H9 (cell line): Measurements from ENCODE around the gene PRKCA. TPM values are rescaled to one million over a fixed set of nuclear protein-coding genes. Genes with fewer than 3 reads are reported as not detected.

Source experiments
- DNase-seq: peaks from one replicate; pipeline ENCODE4 v3.0.0-alpha.2; 2017
- H2AFZ ChIP-seq: one replicate; pipeline ENCODE4 v1.6.1; 2013; ENCODE audit warnings: mild to moderate bottlenecking, low read length, control low read depth, moderate library complexity
- H2AK5ac ChIP-seq: 2 replicates; pipeline ENCODE4 v1.6.1; 2013; ENCODE audit warnings: low read length, control low read depth, mixed read lengths; ENCODE audit not compliant: insufficient read length
- H2BK120ac ChIP-seq: one replicate; pipeline ENCODE4 v1.6.1; 2013; ENCODE audit warnings: low read depth, mild to moderate bottlenecking, low read length, control low read depth, inconsistent platforms; ENCODE audit not compliant: poor library complexity, severe bottlenecking
- H2BK12ac ChIP-seq: 2 replicates; pipeline ENCODE4 v1.6.1; 2013; ENCODE audit warnings: low read length, control low read depth, mixed read lengths, low read depth; ENCODE audit not compliant: insufficient read length
- H2BK15ac ChIP-seq: 2 replicates; pipeline ENCODE4 v1.6.1; 2013; ENCODE audit warnings: low read depth, low read length, control low read depth
- H2BK20ac ChIP-seq: one replicate; pipeline ENCODE4 v1.6.1; 2013; ENCODE audit warnings: low read depth, mild to moderate bottlenecking, low read length, control low read depth, inconsistent platforms; ENCODE audit not compliant: poor library complexity, severe bottlenecking
- H2BK5ac ChIP-seq: 2 replicates; pipeline ENCODE4 v1.6.1; 2013; ENCODE audit warnings: low read length, control low read depth, mixed read lengths; ENCODE audit not compliant: insufficient read length
- H3K14ac ChIP-seq: 2 replicates; pipeline ENCODE4 v1.6.1; 2013; ENCODE audit warnings: low read length, control low read depth; ENCODE audit not compliant: insufficient read depth
- H3K18ac ChIP-seq: 2 replicates; pipeline ENCODE4 v1.6.1; 2013; ENCODE audit warnings: low read depth, mild to moderate bottlenecking, mixed read lengths, low read length, control low read depth; ENCODE audit not compliant: insufficient read length
- H3K23ac ChIP-seq: 2 replicates; pipeline ENCODE4 v1.6.1; 2013; ENCODE audit warnings: low read length, control low read depth, mixed read lengths, low read depth; ENCODE audit not compliant: insufficient read length
- H3K23me2 ChIP-seq: 2 replicates; pipeline ENCODE4 v1.6.1; 2013; ENCODE audit warnings: low read depth, mild to moderate bottlenecking, mixed read lengths, low read length, control low read depth; ENCODE audit not compliant: insufficient read length, poor library complexity, severe bottlenecking
- H3K27ac ChIP-seq: 2 replicates; pipeline ENCODE4 v1.5.1; 2013; ENCODE audit warnings: low read length, control low read depth, mixed read lengths, low read depth; ENCODE audit not compliant: insufficient read length
- H3K27me3 ChIP-seq: 2 replicates; pipeline ENCODE4 v1.6.1; 2013; ENCODE audit warnings: low read length, control low read depth, inconsistent platforms; ENCODE audit not compliant: insufficient read depth
- H3K4ac ChIP-seq: 2 replicates; pipeline ENCODE4 v1.6.1; 2013; ENCODE audit warnings: low read depth, mild to moderate bottlenecking, control low read depth, inconsistent platforms, low read length, moderate library complexity
- H3K4me1 ChIP-seq: 2 replicates; pipeline ENCODE4 v1.6.1; 2013; ENCODE audit warnings: low read length, control low read depth, inconsistent platforms; ENCODE audit not compliant: insufficient read depth
- H3K4me2 ChIP-seq: 2 replicates; pipeline ENCODE4 v1.6.1; 2013; ENCODE audit warnings: low read length, control low read depth, mixed read lengths; ENCODE audit not compliant: insufficient read length, insufficient read depth
- H3K56ac ChIP-seq: 2 replicates; pipeline ENCODE4 v1.6.1; 2013; ENCODE audit warnings: low read depth, mild to moderate bottlenecking, mixed read lengths, low read length, control low read depth; ENCODE audit not compliant: insufficient read length
- H3K79me1 ChIP-seq: 2 replicates; pipeline ENCODE4 v1.6.1; 2013; ENCODE audit warnings: low read depth, mild to moderate bottlenecking, moderate library complexity, low read length, control low read depth, inconsistent platforms; ENCODE audit not compliant: insufficient read depth, poor library complexity, severe bottlenecking
- H3K79me2 ChIP-seq: 2 replicates; pipeline ENCODE4 v1.6.1; 2013; ENCODE audit warnings: low read length, control low read depth, inconsistent platforms; ENCODE audit not compliant: insufficient read depth
- H3K9ac ChIP-seq: 2 replicates; pipeline ENCODE4 v1.6.1; 2013; ENCODE audit warnings: low read length, control low read depth, mixed read lengths; ENCODE audit not compliant: insufficient read length; ENCODE audit errors: extremely low read depth
- H3K9me3 ChIP-seq: one replicate; pipeline ENCODE4 v1.6.1; 2013; ENCODE audit warnings: low read depth, low read length, inconsistent platforms; ENCODE audit not compliant: control insufficient read depth
- H3T11ph ChIP-seq: one replicate; pipeline ENCODE4 v1.6.1; 2013; ENCODE audit warnings: mild to moderate bottlenecking, low read length, control low read depth, inconsistent platforms
- H4K20me1 ChIP-seq: one replicate; pipeline ENCODE4 v1.6.1; 2013; ENCODE audit not compliant: control insufficient read depth, insufficient read length, insufficient read depth
- H4K5ac ChIP-seq: 2 replicates; pipeline ENCODE4 v1.6.1; 2013; ENCODE audit warnings: low read depth, mild to moderate bottlenecking, mixed read lengths, low read length, control low read depth; ENCODE audit not compliant: insufficient read length
- H4K8ac ChIP-seq: replicated peaks from 2 replicates; pipeline ENCODE4 v1.6.1; 2013; ENCODE audit warnings: low read length, control low read depth, mixed read lengths, low read depth; ENCODE audit not compliant: insufficient read length
- H4K91ac ChIP-seq: 2 replicates; pipeline ENCODE4 v1.6.1; 2013; ENCODE audit warnings: low read depth, mild to moderate bottlenecking, moderate library complexity, mixed read lengths, low read length, control low read depth; ENCODE audit not compliant: insufficient read length
- H3K27ac Mint-ChIP-seq, 3 experiments: 2 replicates in 2 of 3; 3 replicates in 1 of 3; pipeline ENCODE4 v1.8.0; 2020 to 2021; ENCODE audit warnings: mixed read lengths in 3 of 3, mild to moderate bottlenecking in 1 of 3, moderate library complexity in 1 of 3
- H3K27me3 Mint-ChIP-seq: 2 replicates; pipeline ENCODE4 v1.8.0; 2021; ENCODE audit warnings: low read depth, mild to moderate bottlenecking, moderate library complexity, mixed read lengths
- H3K36me3 Mint-ChIP-seq, 3 experiments: 2 replicates in 2 of 3; 3 replicates in 1 of 3; pipeline ENCODE4 v1.8.0; 2020 to 2021; ENCODE audit warnings: low read depth in 3 of 3, mixed read lengths in 3 of 3; ENCODE audit not compliant: insufficient read depth in 1 of 3
- H3K4me1 Mint-ChIP-seq, 2 experiments: 2 replicates each; pipeline ENCODE4 v1.8.0; 2020; ENCODE audit warnings: mixed read lengths in 2 of 2
- H3K4me3 Mint-ChIP-seq, 2 experiments: 2 replicates in 1 of 2; 3 replicates in 1 of 2; pipeline ENCODE4 v1.8.0; 2020 to 2021; ENCODE audit warnings: mild to moderate bottlenecking in 2 of 2, mixed read lengths in 2 of 2, moderate library complexity in 1 of 2
- H3K9me3 Mint-ChIP-seq, 2 experiments: 2 replicates in 1 of 2; 3 replicates in 1 of 2; pipeline ENCODE4 v1.8.0; 2020; ENCODE audit warnings: mild to moderate bottlenecking in 2 of 2, mixed read lengths in 2 of 2, moderate library complexity in 1 of 2
- CTCF ChIP-seq: fragments of 200-600 bp; sonication (generic); conservative IDR thresholded peaks from 3 replicates; pipeline ENCODE4 v1.8.0; 2021; ENCODE audit warnings: antibody characterized with exemption, mild to moderate bottlenecking
- WGBS: extraction: QIAGEN DNeasy Blood & Tissue Kit; methylation state at CpG from one replicate; pipeline ENCODE4 v1.1.7; 2013; ENCODE audit warnings: missing lambda C conversion rate, low lambda C conversion rate, mixed read lengths; ENCODE audit not compliant: insufficient read length; ENCODE audit errors: extremely low coverage; 5-methylcytosine and 5-hydroxymethylcytosine counted together
- total RNA-seq: library from RNA; stranded (reverse); gene quantifications from 2 replicates; pipeline ENCODE4 v1.2.1, GENCODE V29; 2021

The PRKCA gene
- total RNA-seq, 1 experiment from 2014 or later, result 10.5 TPM

- H2BK12ac ChIP-seq, result no peak overlapping the region
- H3K27ac Mint-ChIP-seq, result no peak overlapping the region; a peak in 1 of 7 replicates
- H3K14ac ChIP-seq, result no peak overlapping the region
- H3K4me3 Mint-ChIP-seq, result no peak overlapping the region
- no peak overlapping the region for H3K23ac ChIP-seq
- H2BK20ac ChIP-seq, result no peak overlapping the region
- no peak overlapping the region for H2BK5ac ChIP-seq
- no peak overlapping the region for H3T11ph ChIP-seq
- H3K79me1 ChIP-seq, result no peaks in the 10 kb centered on the region
- no peak overlapping the region for H2AFZ ChIP-seq
- H3K27ac ChIP-seq, result no peak overlapping the region
- H3K4me1 ChIP-seq, result no peaks in the 10 kb centered on the region
- H3K56ac ChIP-seq, result no peak overlapping the region
- H4K8ac ChIP-seq, result no peak overlapping the region
- H3K27me3 ChIP-seq, result no peaks in the 10 kb centered on the region
- no CpG with 5 or more reads among the region's 6 CpGs for WGBS
- no peaks in the 10 kb centered on the region for H3K9me3 ChIP-seq
- H3K4me2 ChIP-seq, result no peak overlapping the region
- no peaks in the 10 kb centered on the region for H3K9me3 Mint-ChIP-seq
- H3K4ac ChIP-seq, result no peak overlapping the region
- no peaks in the 10 kb centered on the region for H3K27me3 Mint-ChIP-seq
- no peaks in the 10 kb centered on the region for H3K23me2 ChIP-seq
- H2BK120ac ChIP-seq, result no peak overlapping the region
- H3K9ac ChIP-seq, result no peak overlapping the region
- no peak overlapping the region for H2AK5ac ChIP-seq
- no peak overlapping the region for H2BK15ac ChIP-seq
- no peak overlapping the region for H4K91ac ChIP-seq
- no peaks in the 10 kb centered on the region for H3K36me3 Mint-ChIP-seq
- peaks cover 12 to 13% of the 10 kb centered on the region in 2 experiments for H3K4me1 Mint-ChIP-seq
- H3K79me2 ChIP-seq, result peaks cover 2% of the 10 kb centered on the region; the same call in 1 of the 2 replicates
- H4K5ac ChIP-seq, result no peak overlapping the region
- no peak overlapping the region for H3K18ac ChIP-seq
- DNase-seq, result no peak
- no peak for TF ChIP-seq CTCF
- H4K20me1 ChIP-seq, result no peaks in the 10 kb centered on the region
Observed at GRCh38 chr17:66506641-66507040, 204.2 kb downstream of the PRKCA start.
